Inflammatory macrophage (primary cell): ENCODE results near the gene ERC2.
A peak's percentile ranks its signal among the peaks of the same experiment; 100 is the strongest.

Experiments used
- DNase-seq, 2 donors: peaks; one replicate each; pipeline ENCODE4 v3.0.0-alpha.2; 2020 to 2022

ERC2 gene

DNA sequence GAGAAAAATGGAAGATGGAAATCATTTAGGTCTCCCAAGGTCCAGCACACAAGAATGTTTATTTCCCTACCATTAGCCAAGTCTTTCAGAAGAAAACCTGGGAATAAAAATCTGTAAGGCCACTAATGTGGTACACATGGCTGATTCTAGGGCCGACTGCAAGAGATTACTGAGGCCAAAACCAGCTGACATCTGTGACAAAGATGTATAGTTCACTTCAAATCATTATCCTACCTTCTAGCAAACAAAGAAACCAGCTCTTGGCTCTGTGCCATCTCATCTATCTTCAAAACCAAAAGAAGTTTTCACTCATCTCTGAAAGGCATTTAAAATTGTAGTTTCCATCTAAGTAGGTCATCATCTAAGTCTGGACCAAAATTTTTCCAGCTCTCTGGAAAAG lies 43.9 kb downstream of the ERC2 start:
- DNase-seq = no peak

DNA sequence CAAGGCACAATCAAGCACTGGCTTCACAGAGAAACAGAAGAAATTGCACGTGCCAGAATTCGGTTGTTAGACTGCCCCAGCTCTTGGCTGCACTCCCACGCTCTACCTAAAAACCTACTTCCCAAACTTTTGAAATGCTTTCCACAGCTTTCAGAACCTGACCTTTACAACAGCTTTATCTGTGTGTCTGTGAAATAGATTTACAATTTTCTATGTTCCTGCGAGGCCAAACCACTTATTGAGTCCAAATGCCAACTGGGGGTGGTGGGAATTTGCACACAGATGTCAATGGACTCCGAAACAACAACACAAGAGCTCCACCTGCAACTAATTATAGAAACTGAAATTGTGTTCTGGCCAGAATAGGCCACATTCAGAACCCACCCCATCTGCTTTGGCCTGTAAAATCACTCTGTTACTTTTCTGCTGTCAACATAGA lies 44.6 kb downstream of the ERC2 start:
- DNase-seq = no peak

DNA sequence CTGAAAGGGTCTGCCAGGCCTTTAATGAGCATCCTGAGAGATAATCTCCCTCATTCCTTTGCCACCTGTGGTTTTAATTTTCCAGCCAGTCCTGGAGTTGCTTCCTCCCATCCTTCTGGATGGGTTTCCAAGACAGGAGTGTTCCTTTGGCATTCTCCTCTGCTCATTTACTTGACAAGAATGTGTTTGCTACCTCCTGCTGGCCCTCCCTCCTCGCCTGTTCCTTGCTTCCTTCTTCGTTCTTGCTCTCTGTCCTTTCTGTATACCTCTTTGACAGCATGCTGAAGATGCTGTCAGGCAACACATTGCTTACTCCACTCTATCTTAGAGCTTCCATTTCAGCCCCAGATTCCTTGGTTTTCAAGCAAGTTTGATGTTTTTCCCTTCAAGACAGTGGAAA lies 46.0 kb downstream of the ERC2 start:
- DNase-seq = no peak

DNA sequence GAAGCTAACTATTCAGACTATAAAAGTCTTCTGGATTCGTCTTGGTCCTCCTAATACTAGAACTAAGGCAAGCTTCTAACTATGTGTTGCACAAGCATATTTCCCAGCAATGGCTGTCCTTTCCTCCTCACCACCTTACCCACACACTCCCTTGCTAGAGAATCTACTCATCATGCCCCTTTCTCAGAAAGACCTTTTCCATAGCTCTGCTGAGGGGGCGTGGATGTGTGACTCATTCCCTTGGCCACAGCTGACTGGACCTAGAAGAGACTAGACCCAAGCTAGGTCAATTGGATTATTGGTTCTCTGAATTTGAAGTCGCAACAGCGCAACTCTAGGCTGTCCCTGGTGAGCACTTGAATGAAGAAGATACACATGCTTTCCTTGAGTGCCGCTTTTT lies 47.1 kb downstream of the ERC2 start:
- DNase-seq = no peak

DNA sequence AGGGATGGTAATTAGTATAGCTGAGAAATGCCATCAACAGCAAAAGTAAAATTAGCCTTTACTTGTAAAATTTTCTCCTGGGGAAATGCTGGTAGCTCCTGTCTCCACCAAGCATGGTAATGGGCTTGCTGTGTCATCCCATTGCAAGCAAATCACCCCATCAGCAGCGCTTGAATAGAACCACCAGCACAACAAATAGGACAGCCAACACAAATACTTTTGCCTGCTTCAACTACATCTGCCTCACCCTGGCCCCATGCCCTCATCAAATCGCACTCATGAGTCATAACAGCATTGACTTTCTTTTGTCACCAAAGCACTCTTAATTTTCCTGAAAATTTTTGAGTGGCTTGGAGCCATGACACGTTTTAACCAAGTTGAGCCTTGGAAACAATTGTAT lies 52.6 kb downstream of the ERC2 start:
- DNase-seq = no peak

DNA sequence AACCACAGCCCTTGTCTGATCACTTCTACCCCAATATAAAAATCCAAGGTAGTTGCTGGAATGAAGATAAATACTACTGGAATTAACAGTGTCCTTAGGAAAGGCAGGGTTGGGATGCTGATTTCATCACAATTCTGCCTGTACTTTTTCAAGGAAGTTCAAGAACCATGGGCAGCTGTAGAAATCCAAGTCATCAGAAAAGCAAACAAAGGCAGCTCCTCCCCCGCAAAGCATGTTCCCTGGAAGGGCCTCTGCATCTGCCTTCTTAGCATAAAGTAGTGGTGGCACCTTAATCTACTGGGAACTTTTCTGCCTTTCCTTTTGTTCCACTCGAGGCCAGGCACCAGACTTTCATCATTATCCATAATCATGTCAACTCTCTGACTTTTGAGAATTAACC lies 54.4 kb downstream of the ERC2 start:
- DNase-seq = no peak

DNA sequence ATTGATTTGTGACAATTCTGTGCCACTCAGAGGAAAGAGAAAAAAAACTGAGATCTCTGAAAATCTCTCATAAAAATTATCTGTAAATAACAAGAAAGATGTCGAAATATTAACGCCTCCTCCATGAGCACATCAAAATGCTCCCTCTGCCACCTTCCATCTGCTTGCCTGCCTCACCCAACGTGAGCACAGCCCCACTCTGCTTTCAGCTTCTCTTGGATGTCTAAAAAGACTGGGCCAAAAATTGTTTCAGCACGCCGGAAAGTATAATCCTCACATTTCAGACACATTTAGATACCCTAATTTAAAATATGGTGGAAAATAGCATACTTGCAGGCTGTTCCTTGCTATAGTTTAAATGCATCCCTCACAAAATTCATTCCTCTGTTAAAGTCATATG lies 57.1 kb downstream of the ERC2 start:
- no peak for DNase-seq

DNA sequence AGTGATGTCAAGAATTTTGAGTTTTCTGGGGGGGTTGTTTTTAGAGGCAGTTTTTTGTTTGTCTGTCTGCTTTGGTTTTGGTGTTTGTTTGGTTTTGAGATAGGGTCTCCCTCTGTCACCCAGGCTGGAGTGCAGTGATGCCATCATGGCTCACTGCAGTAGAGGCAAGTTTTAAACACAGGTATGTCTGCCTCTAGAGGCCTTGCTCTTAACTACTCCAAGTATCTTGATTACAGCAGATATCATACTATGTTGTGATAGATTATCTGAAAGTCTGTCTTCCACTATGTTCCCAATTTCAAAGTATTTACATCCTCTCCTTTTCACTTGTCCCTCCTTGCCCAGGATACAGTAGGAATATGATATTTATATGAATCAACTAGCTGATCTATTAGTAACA lies 57.7 kb downstream of the ERC2 start:
- DNase-seq = no peak

DNA sequence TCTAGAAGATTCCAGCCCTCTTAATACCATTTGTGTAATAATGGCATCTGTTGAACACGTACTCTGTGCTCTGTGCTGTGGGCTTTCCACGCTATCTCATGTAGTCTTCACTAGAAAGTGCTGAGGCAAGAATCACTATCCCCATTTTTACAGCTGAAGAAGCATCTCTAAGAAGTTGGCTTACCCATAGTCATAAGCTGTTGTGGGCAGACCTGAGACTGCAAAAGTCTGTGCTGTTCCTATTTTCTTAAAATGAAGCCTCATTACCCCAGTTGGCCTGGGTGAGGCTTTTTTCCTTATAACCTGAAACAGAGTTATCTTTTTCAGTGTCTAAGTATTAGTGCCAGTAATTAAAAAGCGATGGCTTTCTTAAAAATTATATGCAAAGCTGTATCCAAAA lies 58.5 kb downstream of the ERC2 start:
- no peak for DNase-seq

DNA sequence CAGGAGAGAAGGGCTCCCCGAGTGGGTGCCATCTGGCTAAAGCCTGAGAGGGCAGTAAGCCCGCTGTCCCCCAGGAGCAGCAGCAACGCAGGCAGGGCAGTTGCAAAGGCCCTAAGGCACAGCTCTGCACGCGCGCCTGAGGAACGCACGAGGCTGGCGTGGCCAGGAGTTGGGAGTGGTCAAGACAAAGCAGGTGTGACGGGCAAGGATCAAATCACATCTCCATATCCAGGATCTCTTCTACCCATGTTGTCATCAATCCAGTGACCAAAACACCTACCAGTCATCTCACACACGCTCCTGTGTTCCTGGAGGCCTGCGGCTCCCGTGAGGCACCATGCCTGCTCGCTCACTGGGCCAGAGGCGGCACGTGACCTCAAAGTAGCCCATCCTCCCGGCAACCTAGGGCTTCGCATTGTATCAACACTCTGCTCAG lies 59.5 kb downstream of the ERC2 start:
- DNase-seq = no peak

DNA sequence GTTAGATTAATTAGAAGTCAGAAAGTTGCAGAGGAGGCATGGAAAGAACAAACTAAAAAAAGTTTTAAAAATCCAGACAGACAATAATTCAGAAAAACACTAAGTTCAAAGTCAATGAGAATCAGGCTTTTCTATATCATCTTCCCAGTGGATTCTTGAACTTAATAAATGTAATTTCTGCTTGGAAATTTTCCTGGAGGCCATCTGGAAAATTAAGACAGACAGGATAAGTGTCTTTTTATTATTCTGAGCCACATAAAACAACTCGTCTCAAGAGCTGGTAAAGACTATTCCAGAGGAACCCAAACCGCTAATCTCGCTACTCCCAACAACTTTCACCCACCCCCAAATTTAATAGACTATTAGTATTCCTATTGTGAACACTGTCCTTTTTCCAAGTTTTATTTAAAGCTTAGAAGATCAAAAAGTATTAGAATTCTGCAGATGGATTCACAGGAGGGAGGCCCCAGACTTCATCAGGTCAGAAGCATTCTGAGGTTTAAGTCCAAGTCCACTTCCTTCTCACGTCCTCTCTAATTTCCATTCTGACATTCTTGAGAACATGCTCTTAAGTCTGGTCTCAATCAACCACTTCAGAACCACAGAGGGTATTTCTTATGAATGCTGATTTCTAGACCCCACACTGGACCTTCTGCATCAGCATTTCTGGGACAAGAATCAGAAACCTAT lies 61.3 kb downstream of the ERC2 start:
- no peak for DNase-seq

DNA sequence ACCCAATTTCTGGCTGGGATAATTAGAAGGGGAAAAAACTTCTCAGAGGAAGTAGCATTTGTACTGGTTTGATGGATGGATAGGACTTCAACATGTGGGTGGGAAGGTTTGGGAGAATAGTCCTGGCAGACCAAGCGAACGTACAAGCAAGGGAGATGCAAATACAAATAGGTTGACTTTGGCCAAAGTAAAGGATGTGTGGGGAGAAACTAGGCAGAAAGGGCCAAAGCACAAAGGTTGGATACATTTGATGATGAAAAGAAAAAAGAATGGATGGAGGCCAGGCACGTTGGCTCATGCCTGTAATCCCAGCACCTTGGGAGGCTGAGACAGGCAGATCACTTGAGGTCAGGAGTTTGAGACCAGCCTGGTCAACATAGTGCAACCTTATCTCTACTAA lies 63.4 kb downstream of the ERC2 start:
- no peak for DNase-seq

DNA sequence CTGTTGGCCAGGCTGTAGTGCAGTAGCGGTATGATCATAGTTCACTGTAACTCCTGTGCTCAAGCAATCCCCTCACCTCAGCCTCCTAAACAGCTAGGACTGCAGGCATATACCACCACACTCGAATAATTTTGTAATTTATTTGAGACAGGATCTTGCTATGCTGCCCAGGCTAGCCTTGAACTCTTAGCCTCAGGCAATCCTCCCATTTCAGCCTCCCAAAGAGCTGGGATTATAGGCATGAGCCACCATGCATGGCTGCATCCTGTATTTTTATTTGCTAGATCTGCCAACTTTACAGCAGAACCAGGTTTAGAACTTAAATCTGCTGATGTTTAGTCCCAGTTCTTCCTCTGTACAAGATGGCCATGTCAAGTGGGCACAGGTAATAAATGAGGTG lies 69.6 kb downstream of the ERC2 start:
- no peak for DNase-seq

DNA sequence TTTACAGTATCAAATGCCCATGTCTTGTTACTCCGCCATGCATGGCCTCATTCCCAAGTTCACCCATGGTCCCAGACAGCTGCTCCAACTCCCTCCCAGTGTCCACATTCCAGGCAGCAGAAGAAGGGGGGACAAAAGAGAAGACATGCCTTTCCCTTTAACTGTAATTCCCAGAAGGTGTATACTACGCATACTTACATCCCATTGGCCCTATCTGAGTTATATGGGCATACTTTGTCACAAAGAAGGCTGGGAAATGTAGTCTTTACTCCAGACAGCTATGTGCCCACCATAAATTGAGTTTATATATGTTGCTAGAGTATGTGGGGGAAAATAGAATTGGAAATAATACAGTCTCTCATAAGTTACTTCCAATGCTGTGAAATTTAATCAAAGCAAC lies 70.5 kb downstream of the ERC2 start:
- no peak for DNase-seq

DNA sequence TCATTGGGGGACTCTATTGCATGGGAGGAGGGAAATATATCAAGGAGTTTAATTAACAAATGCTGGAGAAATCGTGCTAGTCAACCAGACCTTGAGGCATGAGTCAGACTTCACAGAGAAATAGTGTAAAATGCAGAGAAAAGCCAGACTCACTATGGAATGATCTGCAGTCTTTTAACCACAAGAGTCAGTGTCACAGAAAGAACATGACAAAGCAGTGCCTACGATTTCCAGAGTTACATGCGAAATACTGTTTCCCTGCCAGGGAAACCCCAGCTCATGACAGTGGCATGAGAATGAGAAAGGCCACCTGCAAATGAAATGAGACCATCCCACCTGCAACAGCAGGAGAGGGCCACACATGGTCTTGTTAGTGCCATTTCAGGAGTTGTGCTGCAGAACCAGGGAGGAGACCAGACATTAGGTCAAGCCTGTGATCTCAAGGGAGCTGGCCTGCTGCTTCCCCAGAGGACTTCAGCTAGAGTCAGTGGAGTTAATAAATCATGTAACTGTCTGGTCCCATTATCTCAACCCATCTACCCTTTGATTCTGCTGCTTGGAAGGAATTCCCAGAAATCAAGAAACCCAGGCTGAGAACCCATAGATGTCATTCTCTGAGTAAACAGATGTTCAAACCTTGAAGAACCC lies 79.0 kb downstream of the ERC2 start:
- DNase-seq = no peak

DNA sequence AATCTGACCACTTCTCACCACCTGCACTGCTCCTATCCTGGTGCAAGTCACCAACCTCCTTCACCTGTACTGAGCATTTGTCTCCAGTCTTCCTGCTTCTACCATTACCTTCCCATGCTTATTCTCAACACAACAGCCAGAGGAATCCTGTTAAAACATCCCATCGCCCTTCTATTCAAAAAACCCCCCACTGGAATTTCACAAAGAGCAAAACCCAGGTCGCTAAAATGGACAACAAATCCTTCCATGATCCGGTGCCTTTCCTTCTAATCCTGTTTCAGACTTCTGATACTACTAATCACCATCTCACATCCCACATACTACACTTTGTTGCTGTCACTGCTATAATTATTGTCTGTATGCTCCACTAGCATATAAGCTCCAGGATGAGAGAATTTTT lies 85.2 kb downstream of the ERC2 start:
- no peak for DNase-seq

DNA sequence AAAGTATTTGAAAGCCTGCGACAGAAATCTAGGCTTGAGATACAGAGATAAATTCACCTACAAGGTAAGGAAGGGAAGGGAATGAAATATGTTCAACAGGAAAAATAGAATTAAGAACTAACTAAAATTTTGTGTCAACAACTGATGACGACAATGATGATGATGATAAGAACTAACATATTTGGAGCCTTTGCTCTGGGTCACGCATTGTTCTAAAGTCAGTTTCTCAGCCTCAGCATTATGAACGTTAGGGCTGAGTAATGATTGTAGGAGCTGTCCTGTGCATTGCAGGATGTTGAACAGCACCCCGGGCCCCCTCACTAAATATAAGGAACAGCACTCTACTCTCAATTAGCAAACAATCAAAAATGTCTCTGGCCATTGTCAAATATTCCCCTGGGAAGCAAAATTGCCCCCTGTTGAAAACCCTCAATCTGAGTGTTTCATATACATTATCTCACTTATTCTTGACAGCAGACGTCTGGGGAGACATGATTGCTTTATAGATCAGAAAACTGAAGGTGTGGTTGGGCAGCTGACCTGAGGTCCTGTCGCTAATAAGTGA lies 88.5 kb downstream of the ERC2 start:
- no peak for DNase-seq

DNA sequence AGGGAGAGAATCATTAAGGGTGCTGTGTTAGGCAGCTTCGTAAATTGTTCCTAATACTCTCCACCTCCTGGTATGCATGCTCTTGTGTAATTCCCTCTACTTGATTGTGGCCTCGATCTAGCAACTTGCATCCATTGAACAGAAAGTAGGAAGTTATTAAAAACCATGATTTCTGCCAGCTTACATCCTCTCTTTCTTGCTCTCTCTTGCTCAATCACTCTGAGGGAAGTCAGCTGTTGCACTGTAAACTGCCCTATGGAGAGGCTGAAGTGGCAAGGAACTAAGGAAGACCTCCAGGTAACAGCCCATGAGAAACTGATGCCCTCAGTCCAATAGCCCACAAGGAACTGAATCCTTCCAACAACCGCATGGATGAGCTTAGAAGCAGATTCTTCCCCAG lies 92.6 kb downstream of the ERC2 start:
- peak; percentile 5 for DNase-seq

DNA sequence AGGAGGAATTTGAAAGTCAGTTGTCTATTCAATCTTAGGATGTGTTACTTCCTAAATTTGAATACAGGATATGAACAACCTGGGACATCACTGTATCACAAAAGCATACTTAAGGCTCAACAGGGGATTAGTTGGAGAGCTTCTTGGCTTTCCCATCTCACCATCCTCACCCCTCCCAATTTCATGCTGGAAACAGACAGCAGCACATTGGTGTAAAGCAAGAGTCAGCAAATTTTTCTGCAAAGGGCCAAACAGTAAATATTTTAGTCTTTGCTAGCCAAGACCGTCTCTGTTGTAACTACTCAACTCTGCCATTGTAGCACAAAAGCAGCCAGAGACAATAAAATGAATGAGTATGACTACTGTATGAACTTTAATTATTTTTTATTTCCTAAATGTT lies 94.9 kb downstream of the ERC2 start:
- DNase-seq = no peak

DNA sequence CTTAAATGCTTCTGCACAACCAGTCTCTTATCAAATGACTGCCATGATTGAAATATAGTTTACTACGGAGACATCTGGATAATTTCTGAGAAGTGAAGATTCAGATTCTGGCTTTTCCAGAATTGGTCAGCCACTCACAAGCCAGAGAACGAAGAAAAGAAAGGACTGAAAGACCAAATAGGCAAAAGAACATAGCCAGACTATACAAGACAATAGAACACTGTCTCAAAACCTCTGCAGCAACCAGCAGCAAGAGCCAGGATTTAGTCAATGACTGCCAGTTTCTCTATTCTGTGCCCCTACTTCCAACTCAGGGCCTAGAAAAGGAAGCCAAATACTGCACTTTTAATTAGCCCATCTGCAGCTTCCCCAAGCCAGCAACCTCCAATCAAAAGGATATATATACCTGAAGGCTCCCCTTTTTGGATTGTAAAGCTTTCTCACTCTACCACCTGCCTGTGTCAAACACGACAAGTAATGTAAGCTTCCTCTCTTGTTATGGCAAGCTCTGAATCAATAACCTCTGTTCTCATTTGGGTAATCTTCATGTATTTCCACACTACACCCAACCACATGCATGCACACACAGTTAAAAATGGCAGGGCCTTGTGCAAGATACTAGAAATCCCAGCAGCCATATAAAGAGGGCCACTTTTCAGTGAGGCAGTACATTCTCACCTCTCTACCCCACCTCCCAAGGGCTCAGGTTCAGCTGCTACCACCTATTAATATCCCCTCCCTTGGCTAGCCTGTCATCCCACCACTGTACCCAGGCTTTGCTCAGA lies 97.1 kb downstream of the ERC2 start:
- no peak for DNase-seq

DNA sequence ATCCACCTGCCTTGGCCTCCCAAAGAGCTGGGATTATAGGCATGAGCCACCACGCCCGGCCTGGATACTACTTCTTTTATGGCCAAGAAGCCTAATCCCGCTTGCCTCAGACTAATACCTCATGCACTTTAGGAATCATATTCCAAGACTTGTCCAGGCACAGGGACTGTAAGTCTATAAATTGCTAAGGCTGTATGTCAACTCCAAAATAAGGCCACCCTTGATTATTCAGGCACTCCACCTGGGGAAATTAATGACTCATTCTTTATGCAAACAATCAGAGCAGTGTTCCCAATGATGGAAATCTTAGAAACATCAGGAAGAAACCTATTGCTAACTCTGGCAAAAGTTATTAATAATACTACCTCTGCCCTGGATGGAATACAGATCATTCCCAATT lies 98.4 kb downstream of the ERC2 start:
- no peak for DNase-seq

DNA sequence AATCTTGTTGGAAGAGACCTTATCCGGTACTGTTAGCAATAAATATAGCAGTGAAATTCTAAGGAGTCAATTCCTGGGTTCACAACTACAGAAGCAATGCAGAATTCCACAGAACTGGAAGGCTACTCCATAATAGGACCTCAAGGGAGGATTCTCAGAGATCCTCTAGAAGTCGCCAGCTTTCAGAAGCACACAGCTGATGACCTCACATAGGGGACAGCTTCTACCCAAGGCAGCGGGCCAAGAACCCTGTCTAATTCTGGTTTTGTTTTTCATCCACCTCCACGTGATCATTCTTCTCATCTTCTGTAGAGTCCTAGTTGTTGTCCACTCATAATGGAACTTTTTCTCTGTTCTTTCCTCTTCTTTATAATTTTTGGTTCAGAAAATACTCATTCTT lies 99.4 kb downstream of the ERC2 start:
- no peak for DNase-seq

DNA sequence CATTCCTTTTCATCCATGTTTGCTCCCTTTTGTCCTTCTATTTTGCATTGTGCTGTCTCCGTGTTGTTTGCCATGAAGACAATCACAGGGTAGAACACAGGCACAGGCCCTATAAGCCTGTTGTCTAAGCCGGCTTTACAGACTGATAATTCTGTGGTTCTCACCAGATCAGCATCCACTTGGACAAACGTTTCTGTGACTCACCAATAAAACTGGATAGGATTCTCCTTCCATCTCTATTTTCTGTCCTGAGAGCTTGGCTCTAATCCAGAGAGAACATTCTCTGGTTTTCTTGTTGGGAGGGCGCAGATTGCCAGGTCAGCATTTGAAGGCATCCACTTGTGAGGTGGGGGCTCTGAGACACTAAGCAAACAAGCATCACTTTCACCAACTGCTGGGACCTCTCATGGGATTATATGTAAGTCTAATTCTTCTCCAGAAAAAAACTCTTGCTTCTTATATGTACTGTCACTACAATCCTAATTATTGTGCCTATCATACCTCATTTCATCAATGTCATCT lies 101.6 kb downstream of the ERC2 start:
- no peak for DNase-seq
